ENCODE data around the gene IFITM1. TPM values are rescaled to one million over a fixed set of nuclear protein-coding genes. Genes with fewer than 3 reads are reported as not detected.

Gene IFITM1
- total and polyA plus RNA-seq, 2 of the 4 experiments (the other 2 are of a cell fraction), result 24.2 to 68.9 TPM

- Histone ChIP-seq H3K9me1 (ENCODE audit: insufficient read depth, low read length) (no peaks in the 10 kb centered on the region), H3K9me3 (ENCODE audit: control insufficient read depth, insufficient read depth, low read length) (no peaks in the 10 kb centered on the region), H2BK120ac (ENCODE audit: low read depth, low read length) (no peak overlapping the region), H2AFZ (replicated peaks; ENCODE audit: low read length, poor library complexity) (no peak overlapping the region), H4K20me1 (ENCODE audit: insufficient read depth, low read length) (no peaks in the 10 kb centered on the region), H2AK5ac (ENCODE audit: low read depth, low read length) (no peak overlapping the region), H3K79me1 (ENCODE audit: low read depth in 1 of 2, low read length in 2 of 2) (no peaks in the 10 kb centered on the region), H3K56ac (ENCODE audit: extremely low read depth, insufficient read depth, low read length) (no peak overlapping the region), H4K8ac (ENCODE audit: low read depth in 2 of 2, low read length in 2 of 2) (no peak overlapping the region), H4K91ac (ENCODE audit: insufficient read depth, low read depth, low read length) (no peak overlapping the region), H2BK5ac (ENCODE audit: low read depth, low read length, poor library complexity, severe bottlenecking) (no peak overlapping the region), H2AK9ac (replicated peaks; ENCODE audit: low read depth, low read length, poor library complexity) (no peak overlapping the region), H3K4ac (ENCODE audit: low read depth, low read length) (no peak overlapping the region), H3K27ac (ENCODE audit: insufficient read depth, low read length) (no peak overlapping the region), H3K18ac (ENCODE audit: low read depth, low read length) (no peak overlapping the region), H3K4me2 (ENCODE audit: low read depth, low read length) (no peak overlapping the region), H2BK15ac (ENCODE audit: low read depth, low read length) (no peak overlapping the region), H3K14ac (replicated peaks; ENCODE audit: low read depth, low read length) (no peak overlapping the region), H3K9ac (ENCODE audit: low read depth, low read length) (no peak overlapping the region), H2BK20ac (ENCODE audit: low read depth, low read length) (no peak overlapping the region), H3K4me3 (ENCODE audit: insufficient read depth, low read depth, low read length) (no peak overlapping the region), H3K36me3 (ENCODE audit: control insufficient read depth, insufficient read depth, low read length) (no peaks in the 10 kb centered on the region), H3K27me3 (ENCODE audit: control insufficient read depth, insufficient read depth, low read length) (peaks cover 5% of the 10 kb centered on the region; the same call in 1 of the 2 replicates), H3K23ac (ENCODE audit: low read depth, low read length) (no peak overlapping the region), H4K5ac (ENCODE audit: low read depth, low read length) (no peak overlapping the region), H3K4me1 (ENCODE audit: control insufficient read depth, insufficient read depth, low read length) (no peaks in the 10 kb centered on the region)
- no peak for DNase-seq
- no TSS peak for BruUV-seq (replicated peaks)
- ATAC-seq (ENCODE audit: low read depth), result no peak
- POLR2A ChIA-PET (ENCODE audit: unreplicated experiment), result no interaction called here
- CTCF ChIA-PET, result no interaction called here
- in situ Hi-C loops (cut with MboI; ENCODE audit: low sequenced_read_pairs), result no loop called here
- dilution Hi-C loops (cut with HindIII; ENCODE audit: low sequenced_read_pairs, unreplicated experiment), result no loop called here
- 79% methylated on average over 4 of the region's 11 CpGs; no CpG with 5 or more reads in 1 of the 2 experiments for WGBS, 2 experiments (ENCODE audit: extremely low coverage in 2 of 2, insufficient read length in 1 of 2)
- intact Hi-C loops (cut with micrococcal nuclease), result no loop called here
- TF ChIP-seq POLR2A (IDR thresholded peaks at IDR 0.05; ENCODE audit: low read depth, low read length), result no peak
- TF ChIP-seq RCOR1 (IDR thresholded peaks at IDR 0.05; ENCODE audit: insufficient replicate concordance, low read length), result no peak
- no peak for TF ChIP-seq RFX5 (IDR thresholded peaks at IDR 0.05; ENCODE audit: low read depth, low read length)
- no peak for TF ChIP-seq SMC3 (IDR thresholded peaks at IDR 0.05; ENCODE audit: low read depth, low read length)
- TF ChIP-seq USF2 (IDR thresholded peaks at IDR 0.05; ENCODE audit: low read depth, low read length), result no peak
- TF ChIP-seq CEBPB (IDR thresholded peaks at IDR 0.05; ENCODE audit: low read depth, low read length), result no peak
- TF ChIP-seq NFE2L2 (IDR thresholded peaks at IDR 0.05; ENCODE audit: low read depth, low read length), result no peak
- TF ChIP-seq MXI1 (IDR thresholded peaks at IDR 0.05; ENCODE audit: borderline replicate concordance, low read depth, low read length), result no peak
- no peak for TF ChIP-seq FOS (IDR thresholded peaks at IDR 0.05; ENCODE audit: low read depth, low read length)
- no peak for TF ChIP-seq CHD1 (IDR thresholded peaks at IDR 0.05; ENCODE audit: low read depth, low read length)
- no peak for TF ChIP-seq MAZ (IDR thresholded peaks at IDR 0.05; ENCODE audit: borderline replicate concordance, low read depth, low read length)
- no peak for TF ChIP-seq CTCF (conservative IDR thresholded peaks at IDR 0.05; ENCODE audit: low read depth, low read length)
- TF ChIP-seq RAD21 (IDR thresholded peaks at IDR 0.05; ENCODE audit: low read length), result no peak
These were observed 31.2 kb downstream of the IFITM1 start for GRCh38 chr11:344836-345578.

Data from IMR-90 (cell line).